Fibroblast of the aortic adventitia (primary cell): Measurements from ENCODE around the gene SETD6. TPM values are rescaled to one million over a fixed set of nuclear protein-coding genes. Genes with fewer than 3 reads are reported as not detected.

Experiments used
- DNase-seq: peaks from one replicate; pipeline ENCODE4 v3.0.0-alpha.2; 2010; ENCODE audit warnings: low read depth
- H3K4me3 ChIP-seq: 2 replicates; pipeline ENCODE4 v1.5.1; 2011; ENCODE audit warnings: low read depth, mild to moderate bottlenecking, control low read depth, low read length, moderate library complexity
- CTCF ChIP-seq: IDR thresholded peaks from 2 replicates; pipeline ENCODE4 v1.5.1; 2011; ENCODE audit warnings: mild to moderate bottlenecking, low read length, control low read depth, inconsistent platforms; ENCODE audit not compliant: insufficient read depth
- total RNA-seq: library from RNA; depleted of rRNA; stranded (reverse); fragments of >200 nt; gene quantifications from 2 replicates; pipeline ENCODE4 v1.2.3, GENCODE V29; 2012; ENCODE audit warnings: low replicate concordance

Gene SETD6
- total RNA-seq, 1 donor: 11.7 TPM

GRCh38 chr16:58503166-58503862 lies 12.0 kb upstream of the SETD6 start:
- no peak for DNase-seq
- no peak for TF ChIP-seq CTCF
- no peak overlapping the region for H3K4me3 ChIP-seq

- no peak for DNase-seq
- no peak for TF ChIP-seq CTCF
- H3K4me3 ChIP-seq: no peak overlapping the region
Observed at GRCh38 chr16:58503863-58504688, 11.2 kb upstream of the SETD6 start.

GRCh38 chr16:58506241-58507194 lies 8.8 kb upstream of the SETD6 start:
- no peak for DNase-seq
- H3K4me3 ChIP-seq: no peak overlapping the region
- no peak for TF ChIP-seq CTCF

- TF ChIP-seq CTCF: no peak
- no peak for DNase-seq
- H3K4me3 ChIP-seq: no peak overlapping the region
Observed at GRCh38 chr16:58507195-58507962, 7.9 kb upstream of the SETD6 start.

- H3K4me3 ChIP-seq: no peak overlapping the region
- no peak for TF ChIP-seq CTCF
- DNase-seq: no peak
Observed at GRCh38 chr16:58507963-58508670, 7.2 kb upstream of the SETD6 start.
